Ureter (tissue), 1 donor: ENCODE measurements around the gene HMGCLL1. TPM values are rescaled to one million over a fixed set of nuclear protein-coding genes. Genes with fewer than 3 reads are reported as not detected.

Experiments
- DNase-seq: peaks from one replicate; pipeline ENCODE4 v3.0.0-alpha.2; 2020; ENCODE audit warnings: low spot score
- total RNA-seq: library from RNA; stranded (reverse); gene quantifications from one replicate; pipeline ENCODE4 v1.2.4, GENCODE V29; 2023
- donor health status: DM: yes; HTN: yes; CAD: no.

The HMGCLL1 gene
- total RNA-seq, 1 donor from 2014 or later = 0.57 TPM

- no peak for DNase-seq
Observed at GRCh38 chr6:55443238-55444134, 135.5 kb downstream of the HMGCLL1 start.

- no peak for DNase-seq
Observed at GRCh38 chr6:55438203-55438602, 140.8 kb downstream of the HMGCLL1 start.

- no peak for DNase-seq
Observed at GRCh38 chr6:55437141-55437540, 141.9 kb downstream of the HMGCLL1 start.

- DNase-seq = no peak
Observed at GRCh38 chr6:55433446-55434130, 145.4 kb downstream of the HMGCLL1 start.

- DNase-seq = no peak
Observed at GRCh38 chr6:55423933-55424332, 155.1 kb downstream of the HMGCLL1 start.

GRCh38 chr6:55410674-55411073 is 168.3 kb downstream of the HMGCLL1 start:
- no peak for DNase-seq

- no peak for DNase-seq
Observed at GRCh38 chr6:55405474-55406235, 173.3 kb downstream of the HMGCLL1 start.

- no peak for DNase-seq
Observed at GRCh38 chr6:55399351-55399750, 179.6 kb downstream of the HMGCLL1 start.

- DNase-seq = no peak
Observed at GRCh38 chr6:55397986-55398385, 181.0 kb downstream of the HMGCLL1 start.

- DNase-seq = no peak
Observed at GRCh38 chr6:55395871-55396270, 183.1 kb downstream of the HMGCLL1 start.

GRCh38 chr6:55388211-55388610 is 190.8 kb downstream of the HMGCLL1 start:
- no peak for DNase-seq
